HepG2 (cell line): ENCODE data around the gene LBX2. TPM values are rescaled to one million over a fixed set of nuclear protein-coding genes. Genes with fewer than 3 reads are reported as not detected.

Experiments
- BRD4 ChIP-seq: sonication (generic); formaldehyde crosslinking; IDR thresholded peaks from 2 replicates; pipeline ENCODE4 v1.4.0; 2020; ENCODE audit warnings: missing genetic modification reagents
- GTF3A ChIP-seq: sonication (generic); formaldehyde crosslinking; conservative IDR thresholded peaks from 2 replicates; pipeline ENCODE4 v1.4.0; 2020; ENCODE audit warnings: mild to moderate bottlenecking, missing genetic modification reagents
- NBN ChIP-seq: fragments of 450-650 bp; conservative IDR thresholded peaks from 2 replicates; pipeline ENCODE4 v1.6.1; 2017
- NFKB2 ChIP-seq: sonication (generic); formaldehyde crosslinking; IDR thresholded peaks from 2 replicates; pipeline ENCODE4 v1.4.0; 2020; ENCODE audit warnings: missing genetic modification reagents, borderline replicate concordance
- PHF20 ChIP-seq: sonication (generic); formaldehyde crosslinking; IDR thresholded peaks from 2 replicates; pipeline ENCODE4 v1.5.0; 2020; ENCODE audit warnings: mild to moderate bottlenecking, missing genetic modification reagents
- PRPF4 ChIP-seq: fragments of 200-400 bp; formaldehyde crosslinking; IDR thresholded peaks from 2 replicates; pipeline ENCODE4 v1.6.1; 2016; ENCODE audit warnings: low read length, low read depth; ENCODE audit not compliant: poor library complexity, severe bottlenecking
- RFXANK ChIP-seq: IDR thresholded peaks from 2 replicates; pipeline ENCODE4 v1.6.1; 2016
- U2AF1 ChIP-seq: fragments of 200-400 bp; formaldehyde crosslinking; optimal IDR thresholded peaks from 2 replicates; pipeline ENCODE3; 2017; ENCODE audit warnings: mild to moderate bottlenecking, low read depth, low read length
- YEATS4 ChIP-seq: sonication (generic); formaldehyde crosslinking; IDR thresholded peaks from 2 replicates; pipeline ENCODE4 v1.4.0; 2020; ENCODE audit warnings: missing genetic modification reagents, borderline replicate concordance
- ZC3H13 ChIP-seq: sonication (generic); formaldehyde crosslinking; IDR thresholded peaks from 2 replicates; pipeline ENCODE4 v1.8.1; 2023; ENCODE audit warnings: mild to moderate bottlenecking, missing genetic modification reagents, moderate library complexity
- ZFP82 ChIP-seq: sonication (generic); formaldehyde crosslinking; IDR thresholded peaks from 2 replicates; pipeline ENCODE4 v1.5.1; 2020; ENCODE audit warnings: mild to moderate bottlenecking, missing genetic modification reagents, borderline replicate concordance
- ZNF563 ChIP-seq: sonication (generic); formaldehyde crosslinking; IDR thresholded peaks from 2 replicates; pipeline ENCODE4 v1.8.0; 2022; ENCODE audit warnings: mild to moderate bottlenecking, moderate library complexity, missing genetic modification reagents
- ZNF589 ChIP-seq: sonication (generic); formaldehyde crosslinking; conservative IDR thresholded peaks from 2 replicates; pipeline ENCODE4 v1.8.0; 2022; ENCODE audit warnings: mild to moderate bottlenecking, moderate library complexity, missing genetic modification reagents
- ZNF674 ChIP-seq: sonication (generic); formaldehyde crosslinking; IDR thresholded peaks from 2 replicates; pipeline ENCODE4 v1.5.0; 2020; ENCODE audit warnings: low read depth, mild to moderate bottlenecking, missing genetic modification reagents
- ZNF713 ChIP-seq: sonication (generic); formaldehyde crosslinking; IDR thresholded peaks from 2 replicates; pipeline ENCODE4 v1.4.0; 2020; ENCODE audit warnings: mild to moderate bottlenecking, missing genetic modification reagents
- polyA plus RNA-seq, 8 experiments: library from polyadenylated mRNA; depleted of rRNA in 3 of 8; stranded (reverse) in 7 of 8; unstranded in 1 of 8; fragments of >200 nt; fragmentation: Illumina TruSeq in 4 of 8; extraction: Trizol in 4 of 8; gene quantifications; 2 replicates each; pipeline versions ENCODE4 v1.2.1 to v1.2.3, GENCODE V29; 2011 to 2016; ENCODE audit warnings: low read depth in 4 of 8, missing spikeins in 1 of 8, mixed read lengths in 1 of 8; ENCODE audit not compliant: insufficient read depth in 1 of 8
- total RNA-seq, 5 experiments: library from RNA; depleted of rRNA; stranded (reverse); fragments of >200 nt; fragmentation: Illumina TruSeq; extraction: Trizol; gene quantifications; 2 replicates each; pipeline ENCODE4 v1.2.3, GENCODE V29; 2016; ENCODE audit warnings: low read depth in 1 of 5
- TF ChIP-seq, protein P1 (sequence below): sonication (generic); formaldehyde crosslinking; IDR thresholded peaks from 2 replicates; pipeline ENCODE4 v1.5.0; 2020; ENCODE audit warnings: mild to moderate bottlenecking, missing genetic modification reagents, borderline replicate concordance
- TF ChIP-seq, protein P2 (sequence below): sonication (generic); formaldehyde crosslinking; conservative IDR thresholded peaks from 2 replicates; pipeline ENCODE4 v1.8.0; 2022; ENCODE audit warnings: low read depth, missing genetic modification reagents
- TF ChIP-seq, protein P3 (sequence below): sonication (generic); formaldehyde crosslinking; IDR thresholded peaks from 2 replicates; pipeline ENCODE4 v1.5.0; 2020; ENCODE audit warnings: mild to moderate bottlenecking, missing genetic modification reagents, borderline replicate concordance

Gene LBX2
- total and polyA plus RNA-seq, 2 of the 13 experiments (the other 11 are each of a cell fraction or from before 2014, with no cell fraction given) = 6.4 to 8.1 TPM

DNA sequence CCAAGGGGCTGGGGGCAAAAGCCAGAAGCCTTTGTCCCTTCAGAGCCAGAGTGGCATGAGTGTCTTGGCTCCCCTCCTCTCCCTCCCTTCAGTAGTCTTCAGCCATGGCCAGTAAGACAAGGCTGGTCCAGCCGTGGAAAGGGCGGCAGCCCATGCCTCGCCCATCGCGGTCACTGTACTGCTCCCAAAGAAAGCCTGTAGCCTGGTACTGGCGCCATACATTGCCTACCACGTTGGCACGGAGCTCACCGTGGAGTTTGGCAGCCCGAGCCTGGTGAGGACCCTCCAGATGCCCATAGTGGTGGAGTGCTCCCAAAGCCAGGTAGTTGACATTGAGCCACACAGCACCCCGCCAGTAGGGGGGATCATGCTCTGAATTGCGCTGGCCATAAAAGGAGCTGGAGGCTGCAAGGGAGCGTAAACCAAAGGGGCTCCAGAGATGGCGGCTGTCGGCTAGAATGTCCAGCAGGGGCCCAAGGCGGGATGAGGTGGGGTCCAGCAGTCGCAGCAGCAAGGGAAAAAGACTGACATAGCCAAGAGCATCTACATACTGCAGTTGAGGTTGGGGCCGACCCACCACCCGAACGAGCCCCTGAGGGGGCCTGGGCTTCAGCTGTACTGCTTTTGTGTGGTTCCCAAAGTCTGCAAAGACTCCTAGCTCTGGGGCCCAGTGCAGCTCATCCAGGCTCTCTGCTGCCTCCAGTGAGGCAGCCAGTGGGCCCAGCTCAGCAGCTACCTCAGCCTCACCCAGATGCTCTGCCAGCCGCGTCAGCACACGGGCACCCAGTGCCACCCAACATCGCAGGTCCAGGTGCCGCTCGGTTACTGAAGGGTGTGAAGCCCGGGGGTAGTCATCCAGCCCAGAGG lies 38.0 kb downstream of the LBX2 start (continued):
- TF ChIP-seq YEATS4 = no peak
- no peak for TF ChIP-seq NBN
- no peak for TF ChIP-seq NFKB2 (CRISPR knock-in tag)
- no peak for TF ChIP-seq PRPF4
- TF ChIP-seq U2AF1 = no peak
- TF ChIP-seq RFXANK (CRISPR knock-in tag) = no peak
- no peak for TF ChIP-seq PHF20
- TF ChIP-seq ZNF589 (CRISPR knock-in tag) = no peak
- TF ChIP-seq, protein P1, sequence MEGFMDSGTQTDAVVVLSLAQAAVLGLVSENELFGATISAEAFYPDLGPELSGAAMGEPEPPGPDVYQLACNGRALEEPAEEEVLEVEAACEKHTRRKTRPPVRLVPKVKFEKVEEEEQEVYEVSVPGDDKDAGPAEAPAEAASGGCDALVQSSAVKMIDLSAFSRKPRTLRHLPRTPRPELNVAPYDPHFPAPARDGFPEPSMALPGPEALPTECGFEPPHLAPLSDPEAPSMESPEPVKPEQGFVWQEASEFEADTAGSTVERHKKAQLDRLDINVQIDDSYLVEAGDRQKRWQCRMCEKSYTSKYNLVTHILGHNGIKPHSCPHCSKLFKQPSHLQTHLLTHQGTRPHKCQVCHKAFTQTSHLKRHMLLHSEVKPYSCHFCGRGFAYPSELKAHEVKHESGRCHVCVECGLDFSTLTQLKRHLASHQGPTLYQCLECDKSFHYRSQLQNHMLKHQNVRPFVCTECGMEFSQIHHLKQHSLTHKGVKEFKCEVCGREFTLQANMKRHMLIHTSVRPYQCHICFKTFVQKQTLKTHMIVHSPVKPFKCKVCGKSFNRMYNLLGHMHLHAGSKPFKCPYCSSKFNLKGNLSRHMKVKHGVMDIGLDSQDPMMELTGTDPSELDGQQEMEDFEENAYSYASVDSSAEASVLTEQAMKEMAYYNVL (CRISPR knock-in tag) = no peak
- no peak for TF ChIP-seq ZNF563 (CRISPR knock-in tag)
- no peak for TF ChIP-seq GTF3A (CRISPR knock-in tag)
- no peak for TF ChIP-seq ZNF674 (CRISPR knock-in tag)
- 0 out of 2 replicates have a peak, but pooled peaks have one; percentile 14 for TF ChIP-seq ZC3H13
- no peak for TF ChIP-seq ZNF713
- TF ChIP-seq, protein P2, sequence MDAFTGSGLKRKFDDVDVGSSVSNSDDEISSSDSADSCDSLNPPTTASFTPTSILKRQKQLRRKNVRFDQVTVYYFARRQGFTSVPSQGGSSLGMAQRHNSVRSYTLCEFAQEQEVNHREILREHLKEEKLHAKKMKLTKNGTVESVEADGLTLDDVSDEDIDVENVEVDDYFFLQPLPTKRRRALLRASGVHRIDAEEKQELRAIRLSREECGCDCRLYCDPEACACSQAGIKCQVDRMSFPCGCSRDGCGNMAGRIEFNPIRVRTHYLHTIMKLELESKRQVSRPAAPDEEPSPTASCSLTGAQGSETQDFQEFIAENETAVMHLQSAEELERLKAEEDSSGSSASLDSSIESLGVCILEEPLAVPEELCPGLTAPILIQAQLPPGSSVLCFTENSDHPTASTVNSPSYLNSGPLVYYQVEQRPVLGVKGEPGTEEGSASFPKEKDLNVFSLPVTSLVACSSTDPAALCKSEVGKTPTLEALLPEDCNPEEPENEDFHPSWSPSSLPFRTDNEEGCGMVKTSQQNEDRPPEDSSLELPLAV = no peak
- TF ChIP-seq, protein P3, sequence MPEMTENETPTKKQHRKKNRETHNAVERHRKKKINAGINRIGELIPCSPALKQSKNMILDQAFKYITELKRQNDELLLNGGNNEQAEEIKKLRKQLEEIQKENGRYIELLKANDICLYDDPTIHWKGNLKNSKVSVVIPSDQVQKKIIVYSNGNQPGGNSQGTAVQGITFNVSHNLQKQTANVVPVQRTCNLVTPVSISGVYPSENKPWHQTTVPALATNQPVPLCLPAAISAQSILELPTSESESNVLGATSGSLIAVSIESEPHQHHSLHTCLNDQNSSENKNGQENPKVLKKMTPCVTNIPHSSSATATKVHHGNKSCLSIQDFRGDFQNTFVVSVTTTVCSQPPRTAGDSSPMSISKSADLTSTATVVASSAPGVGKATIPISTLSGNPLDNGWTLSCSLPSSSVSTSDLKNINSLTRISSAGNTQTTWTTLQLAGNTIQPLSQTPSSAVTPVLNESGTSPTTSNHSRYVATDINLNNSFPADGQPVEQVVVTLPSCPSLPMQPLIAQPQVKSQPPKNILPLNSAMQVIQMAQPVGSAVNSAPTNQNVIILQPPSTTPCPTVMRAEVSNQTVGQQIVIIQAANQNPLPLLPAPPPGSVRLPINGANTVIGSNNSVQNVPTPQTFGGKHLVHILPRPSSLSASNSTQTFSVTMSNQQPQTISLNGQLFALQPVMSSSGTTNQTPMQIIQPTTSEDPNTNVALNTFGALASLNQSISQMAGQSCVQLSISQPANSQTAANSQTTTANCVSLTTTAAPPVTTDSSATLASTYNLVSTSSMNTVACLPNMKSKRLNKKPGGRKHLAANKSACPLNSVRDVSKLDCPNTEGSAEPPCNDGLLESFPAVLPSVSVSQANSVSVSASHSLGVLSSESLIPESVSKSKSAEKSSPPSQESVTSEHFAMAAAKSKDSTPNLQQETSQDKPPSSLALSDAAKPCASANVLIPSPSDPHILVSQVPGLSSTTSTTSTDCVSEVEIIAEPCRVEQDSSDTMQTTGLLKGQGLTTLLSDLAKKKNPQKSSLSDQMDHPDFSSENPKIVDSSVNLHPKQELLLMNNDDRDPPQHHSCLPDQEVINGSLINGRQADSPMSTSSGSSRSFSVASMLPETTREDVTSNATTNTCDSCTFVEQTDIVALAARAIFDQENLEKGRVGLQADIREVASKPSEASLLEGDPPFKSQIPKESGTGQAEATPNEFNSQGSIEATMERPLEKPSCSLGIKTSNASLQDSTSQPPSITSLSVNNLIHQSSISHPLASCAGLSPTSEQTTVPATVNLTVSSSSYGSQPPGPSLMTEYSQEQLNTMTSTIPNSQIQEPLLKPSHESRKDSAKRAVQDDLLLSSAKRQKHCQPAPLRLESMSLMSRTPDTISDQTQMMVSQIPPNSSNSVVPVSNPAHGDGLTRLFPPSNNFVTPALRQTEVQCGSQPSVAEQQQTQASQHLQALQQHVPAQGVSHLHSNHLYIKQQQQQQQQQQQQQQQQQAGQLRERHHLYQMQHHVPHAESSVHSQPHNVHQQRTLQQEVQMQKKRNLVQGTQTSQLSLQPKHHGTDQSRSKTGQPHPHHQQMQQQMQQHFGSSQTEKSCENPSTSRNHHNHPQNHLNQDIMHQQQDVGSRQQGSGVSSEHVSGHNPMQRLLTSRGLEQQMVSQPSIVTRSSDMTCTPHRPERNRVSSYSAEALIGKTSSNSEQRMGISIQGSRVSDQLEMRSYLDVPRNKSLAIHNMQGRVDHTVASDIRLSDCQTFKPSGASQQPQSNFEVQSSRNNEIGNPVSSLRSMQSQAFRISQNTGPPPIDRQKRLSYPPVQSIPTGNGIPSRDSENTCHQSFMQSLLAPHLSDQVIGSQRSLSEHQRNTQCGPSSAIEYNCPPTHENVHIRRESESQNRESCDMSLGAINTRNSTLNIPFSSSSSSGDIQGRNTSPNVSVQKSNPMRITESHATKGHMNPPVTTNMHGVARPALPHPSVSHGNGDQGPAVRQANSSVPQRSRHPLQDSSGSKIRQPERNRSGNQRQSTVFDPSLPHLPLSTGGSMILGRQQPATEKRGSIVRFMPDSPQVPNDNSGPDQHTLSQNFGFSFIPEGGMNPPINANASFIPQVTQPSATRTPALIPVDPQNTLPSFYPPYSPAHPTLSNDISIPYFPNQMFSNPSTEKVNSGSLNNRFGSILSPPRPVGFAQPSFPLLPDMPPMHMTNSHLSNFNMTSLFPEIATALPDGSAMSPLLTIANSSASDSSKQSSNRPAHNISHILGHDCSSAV = no peak
- TF ChIP-seq ZFP82 (CRISPR knock-in tag) = no peak
- TF ChIP-seq BRD4 = no peak
